Tibial nerve (tissue), 4 donors: ENCODE measurements around the gene CD2AP. TPM values are rescaled to one million over a fixed set of nuclear protein-coding genes. Genes with fewer than 3 reads are reported as not detected.

Source experiments
- DNase-seq, 2 donors: peaks; one replicate each; pipeline ENCODE4 v3.0.0-alpha.2; 2019; ENCODE audit warnings: low spot score in 2 of 2
- H3K27ac ChIP-seq, 4 donors: fragments of 200-600 bp; sonication (generic) in 3 of 4; one replicate each; pipeline ENCODE4 v1.5.1; 2017 to 2019; ENCODE audit warnings: mild to moderate bottlenecking in 1 of 4
- H3K27me3 ChIP-seq, 2 donors: fragments of 200-600 bp; sonication (generic) in 1 of 2; one replicate each; pipeline versions ENCODE4 v1.5.1 to v1.6.0; 2017 to 2019
- H3K36me3 ChIP-seq, 3 donors: fragments of 200-600 bp; sonication (generic); one replicate each; pipeline ENCODE4 v1.5.1; 2018 to 2019
- H3K4me1 ChIP-seq, 4 donors: fragments of 200-600 bp; sonication (generic) in 3 of 4; one replicate each; pipeline ENCODE4 v1.5.1; 2017 to 2019
- H3K4me3 ChIP-seq, 4 donors: fragments of 200-600 bp; sonication (generic) in 3 of 4; one replicate each; pipeline ENCODE4 v1.5.1; 2017 to 2019; ENCODE audit warnings: mild to moderate bottlenecking in 1 of 4, moderate library complexity in 1 of 4
- H3K9me3 ChIP-seq, 4 donors: fragments of 200-600 bp; sonication (generic) in 3 of 4; one replicate each; pipeline ENCODE4 v1.5.1; 2017 to 2019
- CTCF ChIP-seq, 5 experiments: fragments of 200-600 bp in 3 of 5; fragments of 450-650 bp in 2 of 5; sonication (generic) in 3 of 5; IDR thresholded peaks; one replicate each; pipeline ENCODE4 v1.5.1; 2016 to 2019; ENCODE audit warnings: antibody characterized with exemption in 5 of 5, mild to moderate bottlenecking in 3 of 5, moderate library complexity in 2 of 5
- EP300 ChIP-seq, 2 donors: sonication (generic); formaldehyde crosslinking; IDR thresholded peaks; one replicate each; pipeline ENCODE4 v1.6.1; 2017; ENCODE audit warnings: antibody characterized with exemption in 2 of 2, mild to moderate bottlenecking in 1 of 2
- POLR2A ChIP-seq, 2 donors: fragments of 450-650 bp; IDR thresholded peaks; one replicate each; pipeline ENCODE4 v1.6.1; 2017; ENCODE audit warnings: antibody characterized with exemption in 2 of 2, mild to moderate bottlenecking in 2 of 2, moderate library complexity in 2 of 2
- WGBS, 2 donors: methylation state at CpG; one replicate each; pipeline ENCODE4 v1.1.5; 2018; 5-methylcytosine and 5-hydroxymethylcytosine counted together
- total RNA-seq, 4 donors: library from RNA; depleted of rRNA; stranded (reverse); fragments of >200 nt; gene quantifications; one replicate each; pipeline ENCODE4 v1.1.0, GENCODE V29; 2016

Gene CD2AP
- total RNA-seq, 4 donors from 2014 or later = 18.4 to 32.1 (median 25.2) TPM

- H3K4me1 ChIP-seq = peaks cover 0 to 5% (median 0%) of the 10 kb centered on the region in 4 donors
- H3K4me3 ChIP-seq = no peak overlapping the region
- H3K27me3 ChIP-seq = no peaks in the 10 kb centered on the region
- 37 to 49% methylated on average over 3 of the region's 3 CpGs for WGBS, 2 donors
- TF ChIP-seq POLR2A (IDR thresholded peaks at IDR 0.05) (no peak), CTCF (IDR thresholded peaks at IDR 0.05) (no peak), EP300 (IDR thresholded peaks at IDR 0.05) (no peak)
- H3K9me3 ChIP-seq = no peaks in the 10 kb centered on the region
- no peak for DNase-seq
- H3K27ac ChIP-seq = no peak overlapping the region
- H3K36me3 ChIP-seq = no peaks in the 10 kb centered on the region
These were observed 154.2 kb downstream of the CD2AP start for GRCh38 chr6:47631797-47632196.

GRCh38 chr6:47633141-47633540 lies 155.6 kb downstream of the CD2AP start:
- Histone ChIP-seq H3K36me3 (no peaks in the 10 kb centered on the region), H3K27me3 (no peaks in the 10 kb centered on the region), H3K4me1 (peaks cover 0 to 5% (median 0%) of the 10 kb centered on the region in 4 donors), H3K4me3 (no peak overlapping the region), H3K9me3 (no peaks in the 10 kb centered on the region), H3K27ac (no peak overlapping the region)
- no peak for DNase-seq
- no peak for TF ChIP-seq POLR2A (IDR thresholded peaks at IDR 0.05)
- no peak for TF ChIP-seq CTCF (IDR thresholded peaks at IDR 0.05)
- no peak for TF ChIP-seq EP300 (IDR thresholded peaks at IDR 0.05)
- WGBS, 2 donors = 61 to 65% methylated on average over 3 of the region's 3 CpGs

- TF ChIP-seq EP300 (IDR thresholded peaks at IDR 0.05) (no peak), POLR2A (IDR thresholded peaks at IDR 0.05) (no peak), CTCF (IDR thresholded peaks at IDR 0.05) (no peak)
- no peaks in the 10 kb centered on the region for H3K27me3 ChIP-seq
- WGBS, 2 donors = 77 to 80% methylated on average over 5 of the region's 5 CpGs
- H3K4me1 ChIP-seq = peaks cover 0 to 5% (median 0%) of the 10 kb centered on the region in 4 donors
- H3K9me3 ChIP-seq = no peaks in the 10 kb centered on the region
- H3K4me3 ChIP-seq = no peak overlapping the region
- H3K36me3 ChIP-seq = no peaks in the 10 kb centered on the region
- no peak overlapping the region for H3K27ac ChIP-seq
- no peak for DNase-seq
These were observed 156.8 kb downstream of the CD2AP start for GRCh38 chr6:47634210-47635047.

GRCh38 chr6:47646689-47647088 lies 169.1 kb downstream of the CD2AP start:
- no peaks in the 10 kb centered on the region for H3K36me3 ChIP-seq
- WGBS, 2 donors = 70 to 72% methylated on average over 4 of the region's 4 CpGs

More at GRCh38 chr6:47646689-47647088, 169.1 kb downstream of the CD2AP start:
- no peaks in the 10 kb centered on the region for H3K27me3 ChIP-seq
- H3K4me1 ChIP-seq = no peaks in the 10 kb centered on the region
- no peak overlapping the region for H3K4me3 ChIP-seq
- no peaks in the 10 kb centered on the region for H3K9me3 ChIP-seq
- no peak for DNase-seq
- TF ChIP-seq POLR2A (IDR thresholded peaks at IDR 0.05) (no peak), CTCF (IDR thresholded peaks at IDR 0.05) (no peak), EP300 (IDR thresholded peaks at IDR 0.05) (no peak)
- no peak overlapping the region for H3K27ac ChIP-seq
